ENCODE data around the gene INSIG2.

DNA sequence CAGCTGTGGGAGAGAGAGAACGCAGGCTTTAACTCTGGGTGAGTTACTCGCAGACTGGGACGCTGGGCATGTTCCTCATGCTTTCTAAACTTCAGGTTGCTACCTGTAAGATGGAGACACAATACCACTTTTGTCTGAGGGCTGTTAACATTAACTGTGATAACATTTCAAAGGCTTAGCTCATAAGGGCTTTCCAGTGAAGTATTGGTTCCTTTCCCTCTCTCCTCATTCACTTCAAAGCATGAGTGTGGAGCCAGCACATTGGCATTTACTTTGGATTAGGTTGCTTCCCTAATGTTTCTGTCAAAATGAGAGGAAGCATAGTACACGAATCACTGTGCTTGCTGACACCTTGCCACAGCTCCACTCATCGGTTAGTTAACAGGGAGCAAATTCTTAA, 30.2 kb downstream of the INSIG2 start:
- TF ChIP-seq REST (IDR thresholded peaks at IDR 0.05; ENCODE audit: low read depth) = no peak
- no peak for TF ChIP-seq RAD21 (IDR thresholded peaks at IDR 0.05; ENCODE audit: low read depth)
- no peak for TF ChIP-seq FOXM1 (IDR thresholded peaks at IDR 0.05; ENCODE audit: borderline replicate concordance, low read depth)
- no peak for TF ChIP-seq ZBTB7A (IDR thresholded peaks at IDR 0.05; ENCODE audit: low read depth)
- TF ChIP-seq YY1 (IDR thresholded peaks at IDR 0.05; ENCODE audit: low read depth) = no peak
- no peak for TF ChIP-seq TAF1 (IDR thresholded peaks at IDR 0.05; ENCODE audit: low read depth)

Data from Ishikawa (cell line).